Glomerular visceral epithelial cell (primary cell): ENCODE data around the gene CYTH4.
A peak's percentile ranks its signal among the peaks of the same experiment; 100 is the strongest.

Experiments used
- DNase-seq: peaks from one replicate; pipeline ENCODE4 v3.0.0-alpha.2; 2016; ENCODE audit errors: extremely low spot score

Gene CYTH4

DNA sequence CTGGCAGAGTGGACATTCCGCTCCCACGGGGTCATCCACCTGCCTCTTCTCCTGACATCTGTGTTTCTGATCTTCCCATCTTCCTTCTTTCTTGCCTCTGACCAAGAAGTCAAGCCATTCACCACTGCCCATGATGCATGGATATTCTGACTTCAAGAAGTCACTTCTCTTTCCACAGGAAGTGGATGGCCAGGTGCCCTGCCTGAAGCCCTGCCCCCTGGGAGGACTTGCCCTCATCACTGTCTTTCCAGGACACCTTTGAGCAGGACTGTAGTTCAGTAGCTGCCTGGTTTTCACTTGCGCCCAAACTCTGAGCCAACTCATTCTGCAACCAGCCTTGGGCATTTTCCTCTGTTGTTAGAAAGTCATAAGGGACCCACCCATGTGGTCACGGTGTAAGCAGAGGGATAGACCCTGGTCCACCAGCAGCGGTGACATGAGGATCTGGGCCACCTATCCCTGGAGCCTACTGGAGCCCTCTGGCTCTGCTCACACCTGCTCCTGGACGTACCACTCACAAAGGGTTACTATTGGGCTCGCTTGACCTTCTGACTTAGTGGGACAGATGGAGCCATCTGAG is 6.9 kb downstream of the CYTH4 start:
- no peak for DNase-seq

GRCh38 chr22:37290737-37291136 is 8.4 kb downstream of the CYTH4 start:
- DNase-seq, result peak; percentile 27

DNA sequence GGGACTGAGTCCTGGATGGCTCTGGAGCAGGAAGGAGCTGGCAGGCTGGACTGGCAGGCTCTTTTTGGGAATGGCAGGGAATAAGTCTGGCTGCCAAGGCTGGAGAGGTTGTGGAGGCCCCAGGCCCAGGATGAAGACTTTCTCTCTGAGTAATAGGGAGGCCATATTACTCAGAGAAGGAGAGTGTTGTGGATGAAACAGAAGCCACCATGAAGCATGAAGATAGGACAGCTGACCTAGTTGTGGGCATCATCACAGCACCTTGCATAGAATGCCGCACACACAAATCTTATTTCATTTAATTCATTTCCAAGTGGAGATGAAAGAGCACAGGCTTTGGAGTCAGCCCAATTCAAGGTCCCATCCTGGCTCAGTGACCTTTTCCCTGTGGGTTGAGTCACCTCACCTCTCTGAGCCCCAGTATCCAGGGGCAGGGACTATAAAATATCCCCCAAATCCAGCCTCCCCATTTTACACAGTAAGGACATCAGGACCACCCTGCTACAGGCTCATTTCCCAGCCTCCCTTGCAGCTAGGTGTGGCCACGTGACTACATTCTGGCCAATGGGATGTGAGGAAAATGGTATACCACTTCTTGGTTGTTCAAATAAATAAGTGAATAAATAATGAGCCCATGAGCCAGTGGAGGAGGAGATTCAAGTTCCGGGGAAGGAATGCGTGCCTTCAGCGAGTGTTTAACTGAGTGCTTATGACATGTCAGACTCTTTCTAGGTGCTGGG is 9.4 kb downstream of the CYTH4 start:
- DNase-seq, result no peak

DNA sequence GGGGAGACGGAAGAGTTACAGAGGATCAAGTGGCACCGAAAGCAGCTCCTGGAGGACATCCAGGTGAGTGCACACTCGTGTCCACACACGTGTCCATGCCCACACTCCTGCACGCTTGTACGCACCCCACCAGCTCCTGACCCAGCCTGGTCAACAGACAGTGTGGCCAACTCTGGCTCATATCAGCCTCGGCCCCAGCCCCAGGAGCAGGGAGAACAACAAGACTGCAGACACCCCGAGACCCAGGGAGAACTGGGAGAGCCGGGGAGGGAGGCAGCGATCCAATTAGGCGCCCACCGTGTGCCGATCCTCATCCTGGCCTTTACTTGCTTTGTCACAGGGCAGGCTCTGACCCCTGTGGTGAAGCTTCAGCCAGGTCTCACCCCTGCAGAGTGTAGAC is 10.3 kb downstream of the CYTH4 start:
- DNase-seq, result no peak

GRCh38 chr22:37293172-37293571 is 10.9 kb downstream of the CYTH4 start:
- no peak for DNase-seq

- no peak for DNase-seq
These were observed 12.4 kb downstream of the CYTH4 start for GRCh38 chr22:37294747-37295146.

DNA sequence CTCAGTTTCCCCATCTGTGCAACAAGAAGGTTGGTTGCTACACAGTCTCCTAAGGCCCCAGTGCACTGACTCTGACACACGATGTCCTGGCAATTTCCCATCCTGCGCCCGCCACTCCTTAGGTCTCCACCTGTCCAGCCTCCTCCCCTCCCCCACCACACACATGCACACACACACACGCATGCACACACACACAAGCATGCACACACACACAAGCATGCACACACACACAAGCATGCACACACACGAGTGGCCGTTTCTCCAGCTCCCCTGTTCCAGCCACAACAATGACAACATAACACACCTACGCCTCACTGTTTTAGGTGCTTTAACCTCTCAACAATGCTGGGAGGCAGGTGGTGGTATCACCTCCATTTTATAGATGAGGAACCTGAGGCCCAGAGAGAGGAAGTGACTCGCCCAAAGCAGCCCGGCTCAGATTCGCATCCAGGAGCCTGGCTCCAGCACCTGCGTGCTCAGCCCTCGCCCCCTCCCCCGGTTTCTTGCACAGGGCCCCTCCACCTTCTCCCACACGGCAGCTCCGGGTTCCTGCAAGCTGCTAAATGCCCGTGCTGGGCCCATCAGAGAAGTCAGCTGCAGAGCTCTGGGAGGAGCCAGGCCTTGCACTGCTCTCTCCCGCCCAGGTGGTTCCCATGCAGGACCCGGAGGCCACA is 13.0 kb downstream of the CYTH4 start:
- DNase-seq, result no peak

- no peak for DNase-seq
These were observed 13.6 kb downstream of the CYTH4 start for GRCh38 chr22:37295946-37296345.

GRCh38 chr22:37298748-37299495 is 16.6 kb downstream of the CYTH4 start:
- no peak for DNase-seq

- DNase-seq, result no peak
These were observed 17.7 kb downstream of the CYTH4 start for GRCh38 chr22:37299969-37300509.

GRCh38 chr22:37300551-37301017 is 18.3 kb downstream of the CYTH4 start:
- DNase-seq, result no peak

DNA sequence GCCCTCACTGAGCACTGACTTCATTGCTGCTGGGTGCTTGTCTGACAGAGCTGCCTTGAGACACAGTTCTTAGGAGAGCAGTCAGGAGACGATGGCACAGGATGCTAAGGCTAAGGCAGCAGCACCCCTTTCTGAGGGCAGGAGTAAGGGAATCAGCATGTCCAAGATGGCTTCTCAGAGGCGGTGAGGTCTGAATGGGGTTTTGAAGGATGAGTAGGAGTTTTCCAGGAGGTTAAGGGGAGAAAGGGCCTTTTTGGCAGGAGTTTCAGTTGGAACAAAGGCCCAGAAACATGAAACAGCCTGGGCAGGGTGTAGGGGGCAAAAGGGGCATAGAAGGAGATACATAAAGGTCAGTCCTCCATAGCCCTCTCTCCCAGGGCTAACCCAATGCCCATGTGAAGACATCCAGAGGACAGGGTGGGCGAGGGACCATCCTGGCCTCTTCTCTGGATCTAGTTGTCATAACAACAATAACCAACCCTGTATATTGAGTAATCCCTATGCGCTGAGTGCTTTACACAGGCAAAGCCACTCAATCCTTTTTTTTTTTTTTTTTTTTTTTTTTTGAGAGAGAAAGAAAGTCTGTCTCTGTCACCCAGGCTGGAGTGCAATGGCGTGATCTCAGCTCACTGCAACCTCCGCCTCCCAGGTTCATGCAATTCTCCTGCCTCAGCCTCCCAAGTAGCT is 19.0 kb downstream of the CYTH4 start:
- DNase-seq, result no peak

- DNase-seq, result no peak
These were observed 20.6 kb downstream of the CYTH4 start for GRCh38 chr22:37302674-37303555.

- DNase-seq, result peak; percentile 72
These were observed 21.5 kb downstream of the CYTH4 start for GRCh38 chr22:37303821-37304274.

DNA sequence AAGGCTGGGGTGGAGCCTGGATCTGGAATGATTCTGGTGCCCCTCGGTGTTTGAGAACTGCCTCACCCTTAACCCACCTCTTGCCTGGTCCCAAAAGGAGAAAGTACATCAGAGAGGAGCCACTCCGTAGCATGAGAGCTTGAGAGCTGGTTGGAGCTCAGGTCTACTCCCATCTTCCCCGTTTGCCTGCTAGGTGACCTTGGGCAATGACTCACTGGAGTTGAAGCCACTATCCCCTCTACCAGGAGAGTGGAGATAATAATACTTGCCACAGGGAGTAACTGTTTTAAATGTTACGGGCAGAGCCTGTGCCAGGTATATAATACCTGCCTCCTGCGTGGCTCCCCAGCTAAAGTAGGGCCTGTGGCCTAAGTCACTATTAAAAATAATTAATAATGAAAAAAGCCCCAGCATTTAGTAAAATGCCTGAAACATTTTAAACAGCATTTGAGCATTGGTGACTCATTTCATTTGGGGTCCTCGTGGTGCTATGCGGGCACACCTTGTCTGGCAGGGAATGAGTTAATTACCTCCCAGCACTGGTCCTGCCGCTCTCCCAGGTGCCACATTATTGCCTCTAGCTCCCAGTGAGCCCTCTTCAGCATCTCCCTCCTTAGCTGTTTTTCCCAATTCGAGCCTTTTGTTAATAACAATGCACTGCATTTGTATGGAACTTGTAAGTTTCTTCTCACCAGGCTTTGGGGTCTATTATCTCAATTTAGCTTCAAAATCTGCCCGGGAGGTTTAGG is 22.5 kb downstream of the CYTH4 start:
- DNase-seq, result no peak

- DNase-seq, result no peak
These were observed 23.6 kb downstream of the CYTH4 start for GRCh38 chr22:37305887-37306286.

GRCh38 chr22:37306494-37306829 is 24.2 kb downstream of the CYTH4 start:
- DNase-seq, result no peak

DNA sequence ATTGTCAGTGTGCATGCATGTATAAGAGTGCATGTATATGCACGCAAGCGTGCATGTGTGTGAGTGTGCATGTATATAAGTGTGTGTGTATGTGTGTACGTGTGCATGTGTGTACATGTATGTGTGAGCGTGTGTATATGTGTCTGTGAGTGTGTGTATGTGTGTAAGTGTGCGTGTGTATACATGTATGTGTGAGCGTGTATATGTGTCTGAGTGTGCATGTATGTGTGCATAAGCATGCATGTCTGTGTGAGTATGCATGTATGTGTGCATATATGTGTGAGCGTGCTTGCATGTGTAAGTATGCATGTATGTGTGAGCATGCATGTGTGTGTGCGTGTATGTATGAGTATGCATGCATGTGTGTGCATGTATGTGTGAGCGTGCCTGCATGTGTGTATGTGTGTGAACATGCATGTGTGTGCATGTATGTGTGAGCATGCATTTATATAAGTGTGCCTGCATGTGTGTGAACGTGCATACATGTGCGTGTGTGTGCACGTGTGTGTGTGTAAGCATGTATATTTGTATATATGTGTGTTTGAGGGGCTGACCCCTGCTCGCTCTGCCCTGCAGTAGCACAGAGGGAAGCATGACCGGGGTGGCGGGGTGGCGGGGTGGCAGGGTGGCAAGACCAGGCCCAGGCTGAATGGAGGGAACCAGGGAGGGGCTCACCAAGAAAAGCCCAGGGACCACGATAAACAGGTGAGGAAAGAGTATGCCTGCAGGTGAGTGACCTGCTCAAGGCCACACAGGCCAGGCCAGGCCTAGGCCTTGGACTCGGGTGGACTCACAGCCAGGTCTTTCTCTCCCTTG is 26.3 kb downstream of the CYTH4 start:
- DNase-seq, result no peak
